Activated CD8-positive, alpha-beta memory T cell treated with anti-CD3 and anti-CD28 coated beads for 4 hours (primary cell): ENCODE measurements around the gene SPSB3.

Source experiments
- DNase-seq, 2 donors: peaks; one replicate each; pipeline ENCODE4 v3.0.0-alpha.2; 2020; ENCODE audit warnings: low read depth in 2 of 2

The SPSB3 gene

GRCh38 chr16:1763521-1764511, 18.6 kb downstream of the SPSB3 start:
- no peak for DNase-seq

DNA sequence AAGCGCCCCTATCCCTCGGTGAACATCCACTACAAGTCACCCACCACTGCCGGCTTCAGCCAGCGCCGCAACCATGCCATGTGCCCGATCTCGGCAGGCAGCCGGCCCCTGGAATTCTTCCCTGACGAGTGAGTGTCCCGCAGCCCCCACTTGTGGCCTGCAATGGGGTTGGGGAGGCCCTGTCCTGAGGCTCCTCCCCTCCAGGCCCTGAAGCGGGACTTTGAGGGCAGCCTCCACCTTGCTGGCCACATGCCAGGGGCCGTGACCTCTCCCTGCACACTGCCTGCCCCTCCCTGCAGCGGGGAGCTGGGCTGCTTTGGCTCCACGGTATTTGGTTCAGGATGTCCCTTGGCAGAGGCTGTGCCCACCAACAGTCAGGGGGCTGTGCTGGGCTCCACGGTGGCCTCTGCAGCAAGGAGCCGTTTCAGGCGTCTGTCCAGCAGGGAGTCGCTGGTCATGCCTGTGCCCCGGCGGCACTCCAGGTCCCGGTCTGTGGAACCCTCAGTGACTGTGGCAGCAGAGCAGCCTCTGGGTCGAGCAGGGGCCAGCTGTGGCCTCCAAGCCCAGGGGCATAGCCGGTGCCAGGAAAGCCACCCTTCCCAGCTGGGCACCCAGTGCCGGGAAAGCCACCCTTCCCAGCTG, 19.4 kb downstream of the SPSB3 start:
- no peak for DNase-seq

DNA sequence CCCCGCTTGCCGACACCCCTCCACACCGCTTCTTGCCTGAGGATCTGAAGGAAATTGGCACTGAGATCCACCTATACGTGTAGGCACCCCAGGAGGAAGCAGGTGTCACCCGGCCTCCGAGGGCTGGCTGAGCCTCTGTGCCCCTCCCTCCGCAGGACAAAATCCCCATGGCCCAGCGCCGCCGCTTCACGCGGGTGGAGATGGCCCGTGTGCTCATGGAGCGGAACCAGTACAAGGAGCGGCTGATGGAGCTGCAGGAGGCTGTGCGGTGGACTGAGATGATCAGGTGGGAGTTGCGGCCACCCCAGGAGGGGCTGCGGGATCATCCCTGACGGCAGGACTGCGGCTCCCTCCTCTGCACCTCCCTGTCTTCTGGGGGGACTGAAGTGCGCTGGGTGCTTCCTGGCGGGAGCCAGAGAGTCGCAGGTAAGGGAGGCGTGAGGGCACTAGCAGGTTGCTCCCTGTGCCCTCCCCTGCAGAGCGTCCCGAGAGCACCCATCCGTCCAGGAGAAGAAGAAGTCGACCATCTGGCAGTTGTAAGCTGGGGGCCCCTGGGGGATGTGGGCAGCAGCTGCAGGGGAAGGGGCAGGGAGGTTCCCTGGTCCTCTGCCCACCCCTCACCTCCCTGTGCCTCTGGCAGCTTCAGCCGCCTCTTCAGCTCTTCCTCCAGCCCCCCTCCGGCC, 20.0 kb downstream of the SPSB3 start:
- DNase-seq = no peak

DNA sequence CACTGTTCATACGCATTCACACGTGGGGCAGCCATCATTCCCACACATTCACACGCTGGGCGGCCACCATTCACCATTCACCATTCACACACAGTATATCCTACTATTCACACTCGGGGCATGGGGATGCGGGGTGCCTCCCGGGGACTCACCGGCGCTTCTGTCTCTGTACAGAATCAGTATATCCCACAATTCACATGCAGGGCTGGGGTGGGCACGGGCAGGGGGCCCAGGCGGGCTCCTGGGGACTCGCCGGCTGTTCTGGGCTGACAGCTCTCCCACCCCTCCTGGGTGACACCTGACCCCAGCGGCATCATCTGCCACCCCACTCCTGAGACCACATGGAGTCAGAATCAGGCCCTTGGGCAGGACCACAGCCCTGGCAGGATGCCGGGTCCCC, 20.6 kb downstream of the SPSB3 start:
- DNase-seq = no peak

DNA sequence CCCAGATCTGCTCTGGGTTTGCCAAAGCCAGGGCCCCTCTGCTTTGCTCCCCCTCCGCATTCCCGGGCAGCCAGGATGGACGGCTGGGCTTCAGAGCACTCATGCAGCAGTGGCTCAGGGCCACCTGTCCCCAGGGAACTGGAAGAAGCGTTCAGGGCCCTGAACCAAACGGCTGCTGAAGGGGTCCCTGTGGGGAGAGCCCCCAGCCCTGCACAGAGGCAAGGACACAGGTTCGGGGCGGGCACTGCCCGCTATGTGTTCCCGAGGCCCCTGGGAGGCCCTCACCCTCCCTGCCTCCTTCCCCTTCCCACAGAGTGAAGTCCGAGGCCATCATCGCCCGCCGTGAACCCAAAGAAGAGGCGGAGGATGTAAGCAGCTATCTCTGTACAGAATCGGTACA, 21.5 kb downstream of the SPSB3 start:
- DNase-seq = no peak

DNA sequence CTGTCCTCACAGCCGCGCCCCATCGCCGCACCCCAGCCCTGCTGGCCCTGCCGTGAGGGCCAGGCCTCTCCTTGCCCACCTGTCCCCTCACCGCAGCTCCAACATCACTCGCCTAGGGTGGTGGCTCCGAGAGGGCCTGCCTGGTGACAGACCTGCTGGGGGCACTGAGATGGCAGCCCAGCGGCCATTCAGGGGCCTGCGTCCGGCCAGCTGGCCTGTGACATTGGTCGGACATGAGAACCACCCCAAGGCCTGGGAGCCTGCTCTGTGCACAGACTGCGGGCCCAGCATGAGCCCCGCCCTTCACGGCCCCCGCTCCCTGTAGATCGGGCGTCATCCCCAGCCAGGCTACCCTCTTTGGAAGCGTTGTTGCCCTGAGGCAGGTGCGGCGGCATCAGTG, 22.9 kb downstream of the SPSB3 start:
- no peak for DNase-seq

DNA sequence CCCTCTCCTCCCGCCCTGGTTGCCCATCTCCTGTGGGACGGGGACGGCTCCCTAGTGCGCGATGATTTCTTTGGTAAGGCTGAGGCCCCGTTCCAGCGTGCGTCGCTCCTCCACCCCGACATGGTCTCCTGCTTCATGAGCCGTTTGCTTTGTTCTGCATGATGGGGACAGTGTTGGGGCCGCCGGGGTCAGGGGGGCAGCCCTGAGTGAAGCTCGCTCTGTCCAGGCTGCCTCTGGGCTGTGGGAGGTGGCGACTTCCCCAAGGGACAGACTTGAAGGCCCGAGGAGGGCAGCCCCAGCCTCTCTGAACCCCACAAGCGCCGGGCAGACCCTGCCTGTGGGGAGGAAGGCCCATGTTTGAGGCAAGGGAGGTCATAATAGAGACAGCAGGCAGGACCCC, 23.4 kb downstream of the SPSB3 start:
- DNase-seq = no peak

- DNase-seq = no peak
Measured at GRCh38 chr16:1757714-1758461, 24.5 kb downstream of the SPSB3 start.

GRCh38 chr16:1754204-1754603, 28.2 kb downstream of the SPSB3 start:
- DNase-seq = no peak

DNA sequence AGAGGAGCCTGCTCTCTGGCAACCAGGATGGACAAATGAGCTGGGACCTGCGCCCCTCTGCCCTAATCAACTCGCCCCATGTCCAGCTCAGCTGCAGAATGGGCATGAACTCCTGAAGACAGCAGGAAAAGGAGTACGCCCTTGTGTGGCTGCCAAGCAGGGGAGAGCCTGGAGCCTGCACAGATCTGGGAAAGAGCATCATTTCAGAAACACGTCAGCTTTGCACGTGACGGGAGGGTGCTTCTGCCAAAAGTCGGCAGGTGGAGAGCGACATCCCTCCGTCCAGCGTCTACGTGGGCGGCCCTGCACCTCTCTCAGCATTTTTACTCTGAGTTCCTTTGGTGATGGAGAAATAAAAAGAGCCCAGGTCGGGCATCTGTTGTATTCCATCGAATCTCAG, 29.5 kb downstream of the SPSB3 start:
- no peak for DNase-seq

DNA sequence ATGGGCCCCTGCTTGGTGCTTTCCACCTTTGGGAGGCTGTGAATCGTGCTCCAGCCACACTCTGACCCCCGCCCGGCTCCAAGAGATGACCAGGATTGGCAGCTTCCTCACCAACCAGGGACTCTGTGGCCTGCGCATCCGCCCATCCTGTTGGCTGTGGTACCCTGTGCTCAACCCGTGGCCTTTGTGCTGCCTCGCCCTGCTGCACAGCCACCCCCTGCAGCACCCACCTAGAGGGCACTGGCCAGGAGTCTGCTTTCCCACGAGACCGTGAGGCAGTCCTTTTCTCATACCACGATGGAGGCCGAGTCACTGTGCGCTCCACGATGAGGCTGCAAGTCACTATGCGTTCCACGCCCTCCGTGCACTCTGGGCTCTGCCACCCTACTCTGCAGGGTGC, 30.4 kb downstream of the SPSB3 start:
- no peak for DNase-seq

- no peak for DNase-seq
Measured at GRCh38 chr16:1749152-1750117, 32.9 kb downstream of the SPSB3 start.

- no peak for DNase-seq
Measured at GRCh38 chr16:1747934-1748333, 34.4 kb downstream of the SPSB3 start.

GRCh38 chr16:1746693-1747195, 35.6 kb downstream of the SPSB3 start:
- DNase-seq = no peak

GRCh38 chr16:1745900-1746692, 36.3 kb downstream of the SPSB3 start:
- no peak for DNase-seq

DNA sequence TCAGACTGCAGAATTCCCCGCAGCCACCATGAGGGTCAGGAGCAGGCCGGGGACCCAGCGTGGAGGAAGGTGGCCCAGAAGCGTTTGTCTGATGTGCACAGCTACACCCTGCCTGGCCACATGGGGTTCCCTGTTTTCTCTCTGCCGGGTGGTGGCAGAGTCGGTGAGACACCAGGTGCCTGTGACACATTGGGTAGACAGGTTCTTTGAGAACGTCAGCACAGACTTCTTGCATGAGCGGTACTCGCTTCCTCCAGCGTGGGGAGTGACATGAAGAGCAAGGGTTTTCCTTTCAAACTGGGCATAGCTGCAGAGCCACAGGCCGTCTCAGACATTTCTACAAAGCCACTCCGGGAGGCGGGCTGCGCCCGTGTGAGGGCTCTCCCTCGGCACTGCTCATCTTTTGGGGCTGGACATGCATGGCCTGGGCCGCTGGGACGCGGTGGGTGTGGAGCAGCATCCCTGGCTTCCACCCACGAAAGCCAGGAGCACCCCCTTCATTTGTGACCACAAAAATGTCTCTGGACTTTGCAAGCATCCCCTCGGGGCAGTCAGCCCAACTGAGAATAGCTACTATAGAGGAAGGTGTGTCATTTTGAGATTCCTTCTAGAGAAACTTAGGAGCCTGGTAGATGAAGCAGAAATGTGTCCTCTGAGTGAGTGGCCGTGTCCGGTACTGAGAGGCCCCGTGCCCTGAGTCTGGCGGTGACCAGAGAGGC, 37.0 kb downstream of the SPSB3 start:
- DNase-seq = no peak

GRCh38 chr16:1744338-1744840, 38.0 kb downstream of the SPSB3 start:
- no peak for DNase-seq
